Sigmoid colon (tissue), 4 donors: ENCODE results near the gene SSUH2.

ENCODE experiments used
- POLR2AphosphoS5 ChIP-seq, 4 donors: sonication (generic); formaldehyde crosslinking; IDR thresholded peaks; one replicate each; pipeline ENCODE4 v1.6.1; 2017; ENCODE audit warnings: antibody characterized with exemption in 4 of 4
- TF ChIP-seq, protein P1 (sequence below), 4 experiments: fragments of 450-650 bp in 3 of 4; fragments of 200-600 bp in 1 of 4; IDR thresholded peaks; one replicate each; pipeline ENCODE4 v1.5.1; 2016 to 2019; ENCODE audit warnings: antibody characterized with exemption in 4 of 4, mild to moderate bottlenecking in 3 of 4, moderate library complexity in 2 of 4

DNA sequence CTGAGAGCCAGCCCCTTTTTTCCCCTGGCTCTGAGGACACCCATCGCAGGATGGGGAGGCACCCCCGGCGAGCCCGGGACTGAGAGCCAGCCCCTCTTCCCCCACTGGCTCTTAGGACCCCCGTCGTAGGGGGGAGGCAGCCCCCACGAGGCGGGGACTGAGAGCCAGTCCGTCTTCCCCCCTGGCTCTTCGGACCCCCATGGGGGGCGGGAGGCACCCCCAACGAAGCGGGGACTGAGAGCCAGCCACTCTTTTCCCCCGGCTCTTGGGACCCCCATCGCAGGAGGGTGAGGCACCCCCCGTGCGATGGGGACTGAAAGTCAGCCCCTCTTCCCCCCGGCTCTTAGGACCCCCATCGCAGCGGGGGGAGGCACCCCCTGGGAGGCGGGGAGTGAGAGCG, 36.8 kb upstream of the SSUH2 start:
- TF ChIP-seq POLR2AphosphoS5 (IDR thresholded peaks at IDR 0.05): no peak
- TF ChIP-seq, protein P1, sequence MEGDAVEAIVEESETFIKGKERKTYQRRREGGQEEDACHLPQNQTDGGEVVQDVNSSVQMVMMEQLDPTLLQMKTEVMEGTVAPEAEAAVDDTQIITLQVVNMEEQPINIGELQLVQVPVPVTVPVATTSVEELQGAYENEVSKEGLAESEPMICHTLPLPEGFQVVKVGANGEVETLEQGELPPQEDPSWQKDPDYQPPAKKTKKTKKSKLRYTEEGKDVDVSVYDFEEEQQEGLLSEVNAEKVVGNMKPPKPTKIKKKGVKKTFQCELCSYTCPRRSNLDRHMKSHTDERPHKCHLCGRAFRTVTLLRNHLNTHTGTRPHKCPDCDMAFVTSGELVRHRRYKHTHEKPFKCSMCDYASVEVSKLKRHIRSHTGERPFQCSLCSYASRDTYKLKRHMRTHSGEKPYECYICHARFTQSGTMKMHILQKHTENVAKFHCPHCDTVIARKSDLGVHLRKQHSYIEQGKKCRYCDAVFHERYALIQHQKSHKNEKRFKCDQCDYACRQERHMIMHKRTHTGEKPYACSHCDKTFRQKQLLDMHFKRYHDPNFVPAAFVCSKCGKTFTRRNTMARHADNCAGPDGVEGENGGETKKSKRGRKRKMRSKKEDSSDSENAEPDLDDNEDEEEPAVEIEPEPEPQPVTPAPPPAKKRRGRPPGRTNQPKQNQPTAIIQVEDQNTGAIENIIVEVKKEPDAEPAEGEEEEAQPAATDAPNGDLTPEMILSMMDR (IDR thresholded peaks at IDR 0.05): no peak
